Measurements from ENCODE around the gene BID. TPM values are rescaled to one million over a fixed set of nuclear protein-coding genes. Genes with fewer than 3 reads are reported as not detected.

Gene BID
- total and polyA plus RNA-seq, 10 of the 15 experiments (the other 5 are each of a cell fraction or from before 2014, with no cell fraction given): 7.9 to 241 (median 136) TPM

DNA sequence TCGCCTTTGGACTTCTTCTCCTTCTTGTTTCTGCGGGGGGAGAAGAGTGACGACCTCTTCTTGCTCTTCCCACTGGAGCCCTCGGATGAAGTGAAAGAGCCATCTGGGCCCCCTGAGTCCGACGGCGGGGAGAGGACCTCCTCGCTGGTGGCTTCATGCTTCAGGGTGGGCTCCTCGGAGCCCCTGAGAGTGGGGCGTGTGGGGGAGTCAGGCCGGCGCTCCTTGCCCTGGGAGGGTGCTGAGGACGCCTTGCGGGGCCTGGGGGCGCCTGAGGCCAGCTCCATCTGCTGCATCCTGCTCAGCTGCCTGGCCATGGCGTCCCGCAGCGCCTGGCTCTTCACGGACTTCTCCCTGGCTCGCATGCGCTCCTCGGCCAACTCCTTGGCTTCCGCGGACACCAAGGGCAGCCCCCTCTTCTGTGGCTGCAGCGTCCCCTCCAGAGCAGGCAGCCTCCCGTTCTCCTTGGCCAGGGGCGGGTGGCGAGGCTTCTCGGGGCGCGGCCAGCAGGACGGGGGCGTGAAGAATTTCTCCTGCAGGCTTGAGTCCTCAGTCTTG lies 43.3 kb upstream of the BID start (continued):
- TF ChIP-seq ZNF622 (IDR thresholded peaks at IDR 0.05): no peak
- TF ChIP-seq CREM (IDR thresholded peaks at IDR 0.05; ENCODE audit: low read depth): no peak
- no peak for TF ChIP-seq JUND (IDR thresholded peaks at IDR 0.05; ENCODE audit: low read depth, low read length)
- TF ChIP-seq ZNF207 (IDR thresholded peaks at IDR 0.05; ENCODE audit: borderline replicate concordance): no peak
- no peak for TF ChIP-seq BMI1 (IDR thresholded peaks at IDR 0.05; ENCODE audit: borderline replicate concordance)
- TF ChIP-seq MTA3 (IDR thresholded peaks at IDR 0.05; ENCODE audit: borderline replicate concordance, low read length): no peak
- TF ChIP-seq EGR1 (IDR thresholded peaks at IDR 0.05; ENCODE audit: borderline replicate concordance in 1 of 2, low read depth in 2 of 2, low read length in 2 of 2): no peak
- TF ChIP-seq HCFC1 (IDR thresholded peaks at IDR 0.05; ENCODE audit: low read length): no peak
- no peak for TF ChIP-seq NFXL1 (IDR thresholded peaks at IDR 0.05; ENCODE audit: borderline replicate concordance)

DNA sequence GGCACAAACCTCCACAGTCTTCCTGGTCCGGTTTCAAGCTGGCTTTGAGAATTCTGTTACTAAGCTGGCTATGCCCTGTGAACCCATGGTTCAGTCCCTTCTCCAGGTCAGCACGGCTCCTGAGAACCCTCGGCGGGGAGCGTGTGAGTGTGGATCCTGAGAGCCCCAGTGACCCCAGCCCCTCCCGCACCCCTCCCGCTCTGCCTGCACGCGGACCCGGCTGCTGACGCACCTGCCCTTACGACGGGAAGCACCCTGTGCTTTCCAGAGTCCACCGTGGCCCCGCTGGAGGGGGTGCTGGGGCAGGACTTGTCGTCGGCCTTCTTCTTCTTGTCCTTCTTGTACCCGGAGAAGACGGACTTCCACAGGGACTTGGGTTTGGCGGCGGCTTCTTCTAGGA lies 42.8 kb upstream of the BID start:
- 89% methylated on average over 17 of the region's 21 CpGs for WGBS (ENCODE audit: insufficient coverage, insufficient replicate concordance, low lambda C conversion rate, missing lambda C conversion rate)
- no peak for TF ChIP-seq NRF1 (conservative IDR thresholded peaks at IDR 0.05; ENCODE audit: low read depth, low read length)
- TF ChIP-seq PAX8 (IDR thresholded peaks at IDR 0.05): no peak
- TF ChIP-seq, protein P1, sequence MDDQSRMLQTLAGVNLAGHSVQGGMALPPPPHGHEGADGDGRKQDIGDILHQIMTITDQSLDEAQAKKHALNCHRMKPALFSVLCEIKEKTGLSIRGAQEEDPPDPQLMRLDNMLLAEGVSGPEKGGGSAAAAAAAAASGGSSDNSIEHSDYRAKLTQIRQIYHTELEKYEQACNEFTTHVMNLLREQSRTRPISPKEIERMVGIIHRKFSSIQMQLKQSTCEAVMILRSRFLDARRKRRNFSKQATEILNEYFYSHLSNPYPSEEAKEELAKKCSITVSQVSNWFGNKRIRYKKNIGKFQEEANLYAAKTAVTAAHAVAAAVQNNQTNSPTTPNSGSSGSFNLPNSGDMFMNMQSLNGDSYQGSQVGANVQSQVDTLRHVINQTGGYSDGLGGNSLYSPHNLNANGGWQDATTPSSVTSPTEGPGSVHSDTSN (IDR thresholded peaks at IDR 0.05; ENCODE audit: insufficient replicate concordance, low read depth, low read length): no peak
- TF ChIP-seq EED (IDR thresholded peaks at IDR 0.05; ENCODE audit: low read depth): no peak
- TF ChIP-seq, protein P2, sequence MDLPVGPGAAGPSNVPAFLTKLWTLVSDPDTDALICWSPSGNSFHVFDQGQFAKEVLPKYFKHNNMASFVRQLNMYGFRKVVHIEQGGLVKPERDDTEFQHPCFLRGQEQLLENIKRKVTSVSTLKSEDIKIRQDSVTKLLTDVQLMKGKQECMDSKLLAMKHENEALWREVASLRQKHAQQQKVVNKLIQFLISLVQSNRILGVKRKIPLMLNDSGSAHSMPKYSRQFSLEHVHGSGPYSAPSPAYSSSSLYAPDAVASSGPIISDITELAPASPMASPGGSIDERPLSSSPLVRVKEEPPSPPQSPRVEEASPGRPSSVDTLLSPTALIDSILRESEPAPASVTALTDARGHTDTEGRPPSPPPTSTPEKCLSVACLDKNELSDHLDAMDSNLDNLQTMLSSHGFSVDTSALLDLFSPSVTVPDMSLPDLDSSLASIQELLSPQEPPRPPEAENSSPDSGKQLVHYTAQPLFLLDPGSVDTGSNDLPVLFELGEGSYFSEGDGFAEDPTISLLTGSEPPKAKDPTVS (IDR thresholded peaks at IDR 0.05; ENCODE audit: low read depth, low read length): no peak
- TF ChIP-seq, protein P3, sequence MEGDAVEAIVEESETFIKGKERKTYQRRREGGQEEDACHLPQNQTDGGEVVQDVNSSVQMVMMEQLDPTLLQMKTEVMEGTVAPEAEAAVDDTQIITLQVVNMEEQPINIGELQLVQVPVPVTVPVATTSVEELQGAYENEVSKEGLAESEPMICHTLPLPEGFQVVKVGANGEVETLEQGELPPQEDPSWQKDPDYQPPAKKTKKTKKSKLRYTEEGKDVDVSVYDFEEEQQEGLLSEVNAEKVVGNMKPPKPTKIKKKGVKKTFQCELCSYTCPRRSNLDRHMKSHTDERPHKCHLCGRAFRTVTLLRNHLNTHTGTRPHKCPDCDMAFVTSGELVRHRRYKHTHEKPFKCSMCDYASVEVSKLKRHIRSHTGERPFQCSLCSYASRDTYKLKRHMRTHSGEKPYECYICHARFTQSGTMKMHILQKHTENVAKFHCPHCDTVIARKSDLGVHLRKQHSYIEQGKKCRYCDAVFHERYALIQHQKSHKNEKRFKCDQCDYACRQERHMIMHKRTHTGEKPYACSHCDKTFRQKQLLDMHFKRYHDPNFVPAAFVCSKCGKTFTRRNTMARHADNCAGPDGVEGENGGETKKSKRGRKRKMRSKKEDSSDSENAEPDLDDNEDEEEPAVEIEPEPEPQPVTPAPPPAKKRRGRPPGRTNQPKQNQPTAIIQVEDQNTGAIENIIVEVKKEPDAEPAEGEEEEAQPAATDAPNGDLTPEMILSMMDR (IDR thresholded peaks at IDR 0.05 in 2 of 3, conservative IDR thresholded peaks at IDR 0.05 in 1 of 3; ENCODE audit: control insufficient read depth in 2 of 3, extremely low read depth in 1 of 3, insufficient read depth in 1 of 3, low read depth in 3 of 3, low read length in 3 of 3): no peak
- no peak for TF ChIP-seq DPF2 (IDR thresholded peaks at IDR 0.05)
- TF ChIP-seq STAT1 (conservative IDR thresholded peaks at IDR 0.05): no peak
- TF ChIP-seq FOXM1 (IDR thresholded peaks at IDR 0.05; ENCODE audit: low read depth, low read length): no peak
- no peak for TF ChIP-seq HDAC2 (IDR thresholded peaks at IDR 0.05)

More for the DNA sequence above, 42.8 kb upstream of the BID start:
- BruUV-seq (replicated peaks): no TSS peak
- intact Hi-C loops (cut with micrococcal nuclease; ENCODE audit: unreplicated experiment) (no loop called here), in situ Hi-C loops (cut with MboI) (no loop called here)
- no peak overlapping the region for H3K9ac ChIP-seq (ENCODE audit: control insufficient read depth, insufficient read depth, low read length)
- no peak overlapping the region for H3K4me3 ChIP-seq
- ChIA-PET SMC1A (ENCODE audit: uncharacterized antibody, unreplicated experiment) (interaction anchor here (0.6 kb wide), 1 partner anchor 26 kb away, joined by 3 read pairs; no protein-coding TSS in a partner anchor), RAD21 (ENCODE audit: unreplicated experiment) (interaction anchor here (0.6 kb wide), 1 partner anchor 826 kb away, joined by 3 read pairs; no protein-coding TSS in a partner anchor), CTCF (no interaction called here), POLR2A (no interaction called here)
- no peaks in the 10 kb centered on the region for H3K27me3 ChIP-seq (replicated peaks in 1 of 2; ENCODE audit: control insufficient read depth in 2 of 2, insufficient read depth in 2 of 2, low read length in 1 of 2)
- no peaks in the 10 kb centered on the region for H3K79me2 ChIP-seq (ENCODE audit: control insufficient read depth, insufficient read depth, low read length)
- no peaks in the 10 kb centered on the region for H3K4me1 ChIP-seq (ENCODE audit: control insufficient read depth, insufficient read depth, low read length)
- no peak overlapping the region for H3K4me2 ChIP-seq (ENCODE audit: control insufficient read depth, insufficient read depth)
- no peak overlapping the region for H3K27ac ChIP-seq (ENCODE audit: control insufficient read depth, insufficient read depth)
- DNase-seq (ENCODE audit: low read depth, low spot score) (no peak), ATAC-seq (no peak), FAIRE-seq (no peak)
- H4K20me1 ChIP-seq (ENCODE audit: control insufficient read depth, insufficient read depth): no peaks in the 10 kb centered on the region
- peaks cover 8 to 29% of the 10 kb centered on the region in 2 experiments for H3K36me3 ChIP-seq (ENCODE audit: control insufficient read depth in 2 of 2, insufficient read depth in 2 of 2, low read length in 1 of 2)
- no peak overlapping the region for H2AFZ ChIP-seq (ENCODE audit: control insufficient read depth, low read depth, low read length)
- no peaks in the 10 kb centered on the region for H3K9me3 ChIP-seq (replicated peaks; ENCODE audit: control insufficient read depth, insufficient read depth, low read length)

Data from GM12878 (cell line).